ENCODE measurements around the gene MCM7. TPM values are rescaled to one million over a fixed set of nuclear protein-coding genes. Genes with fewer than 3 reads are reported as not detected.

Gene MCM7
- polyA plus RNA-seq, 1 of the 3 experiments (the other 2 are of a cell fraction), result 241 TPM

GRCh38 chr7:100100420-100101015 is 679 bp downstream of the MCM7 start (continued):
- TF ChIP-seq, protein P1, sequence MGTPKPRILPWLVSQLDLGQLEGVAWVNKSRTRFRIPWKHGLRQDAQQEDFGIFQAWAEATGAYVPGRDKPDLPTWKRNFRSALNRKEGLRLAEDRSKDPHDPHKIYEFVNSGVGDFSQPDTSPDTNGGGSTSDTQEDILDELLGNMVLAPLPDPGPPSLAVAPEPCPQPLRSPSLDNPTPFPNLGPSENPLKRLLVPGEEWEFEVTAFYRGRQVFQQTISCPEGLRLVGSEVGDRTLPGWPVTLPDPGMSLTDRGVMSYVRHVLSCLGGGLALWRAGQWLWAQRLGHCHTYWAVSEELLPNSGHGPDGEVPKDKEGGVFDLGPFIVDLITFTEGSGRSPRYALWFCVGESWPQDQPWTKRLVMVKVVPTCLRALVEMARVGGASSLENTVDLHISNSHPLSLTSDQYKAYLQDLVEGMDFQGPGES (IDR thresholded peaks at IDR 0.05; ENCODE audit: low read depth, low read length), result peak; percentile 21; the same call in 1 of the 2 replicates
- TF ChIP-seq TEAD4 (IDR thresholded peaks at IDR 0.05; ENCODE audit: borderline replicate concordance, insufficient read depth) (peak; percentile 87), MEF2A (IDR thresholded peaks at IDR 0.05; ENCODE audit: borderline replicate concordance, low read depth) (peak; percentile 34; the same call in 1 of the 2 replicates), RFX5 (IDR thresholded peaks at IDR 0.05; ENCODE audit: low read length) (peak; percentile 84), CTCF (IDR thresholded peaks at IDR 0.05) (no peak), FOXJ3 (CRISPR knock-in tag; IDR thresholded peaks at IDR 0.05) (peak; percentile 98), SIN3A (IDR thresholded peaks at IDR 0.05; ENCODE audit: borderline replicate concordance, low read depth, low read length) (peak; percentile 99), USF1 (IDR thresholded peaks at IDR 0.05; ENCODE audit: borderline replicate concordance, low read depth) (peak; percentile 66), JUND (IDR thresholded peaks at IDR 0.05) (peak; percentile 45; the same call in 1 of the 2 replicates)

DNA sequence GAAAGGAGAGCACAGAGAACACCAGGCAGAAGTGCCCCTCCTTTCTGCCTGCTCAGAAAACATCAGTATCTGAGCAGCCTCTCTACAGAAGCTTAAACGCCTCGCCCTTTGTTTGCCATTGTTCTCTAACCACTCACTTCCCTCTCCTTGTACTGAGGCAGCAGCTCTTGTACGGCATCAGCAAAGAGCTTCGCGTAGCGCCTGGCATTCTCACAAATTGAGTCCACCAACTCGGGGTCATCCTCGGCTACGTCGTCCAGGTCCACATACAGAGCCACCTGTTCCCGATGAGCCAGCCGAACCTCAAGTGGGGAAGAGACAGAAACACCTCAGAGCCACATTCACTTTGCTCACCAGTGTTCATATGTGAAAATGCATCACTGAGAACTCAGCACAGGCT is 1.7 kb downstream of the MCM7 start:
- CTCF ChIA-PET, result interaction anchor here (1.3 to 5.4 kb wide), 5 partner anchors 17 to 32 kb away, joined by 3 to 74 read pairs (median 5); partner anchors contain the start of genes CNPY4 and ZNF3
- no peaks in the 10 kb centered on the region for H3K9me3 ChIP-seq
- H3K27ac ChIP-seq (ENCODE audit: low read depth in 2 of 2, low read length in 1 of 2), result peak overlapping the region; percentile 86 to 95; a peak in 3 of 4 replicates

More for the DNA sequence above, 1.7 kb downstream of the MCM7 start:
- POLR2A ChIA-PET, result interaction anchor here (3.7 to 4.2 kb wide), 3 partner anchors 9 to 84 kb away, joined by 20 to 98 read pairs (median 70); partner anchors contain the start of genes COPS6, MBLAC1 and ZKSCAN1
- H4K20me1 ChIP-seq (ENCODE audit: insufficient read depth), result peaks cover 7% of the 10 kb centered on the region
- TF ChIP-seq TAF1 (IDR thresholded peaks at IDR 0.05; ENCODE audit: borderline replicate concordance, low read depth, low read length) (no peak), ELF1 (IDR thresholded peaks at IDR 0.05) (no peak), RCOR1 (IDR thresholded peaks at IDR 0.05; ENCODE audit: low read length) (no peak), TCF12 (IDR thresholded peaks at IDR 0.05) (no peak), CHD2 (IDR thresholded peaks at IDR 0.05; ENCODE audit: low read length, partially characterized antibody) (no peak), POLR2AphosphoS5 (IDR thresholded peaks at IDR 0.05; ENCODE audit: low read depth, low read length) (no peak), GABPA (IDR thresholded peaks at IDR 0.05; ENCODE audit: low read depth) (no peak), MEF2A (IDR thresholded peaks at IDR 0.05; ENCODE audit: borderline replicate concordance, low read depth) (no peak), NFIC (IDR thresholded peaks at IDR 0.05; ENCODE audit: borderline replicate concordance) (no peak), YY1 (IDR thresholded peaks at IDR 0.05; ENCODE audit: low read depth) (no peak), USF1 (IDR thresholded peaks at IDR 0.05; ENCODE audit: borderline replicate concordance, low read depth) (no peak), FOXM1 (IDR thresholded peaks at IDR 0.05; ENCODE audit: low read depth) (no peak), PBX3 (IDR thresholded peaks at IDR 0.05) (no peak), NRF1 (IDR thresholded peaks at IDR 0.05; ENCODE audit: low read depth, low read length) (no peak), RFX5 (IDR thresholded peaks at IDR 0.05; ENCODE audit: low read length) (no peak)
- no peak overlapping the region for H2AFZ ChIP-seq (ENCODE audit: low read depth)
- WGBS (ENCODE audit: low lambda C conversion rate), result 42% methylated on average over 12 of the region's 12 CpGs
- H3K36me3 ChIP-seq (replicated peaks in 1 of 2; ENCODE audit: control insufficient read depth in 1 of 2, insufficient read depth in 2 of 2, low read length in 1 of 2), result peaks cover 48 to 60% of the 10 kb centered on the region in 2 experiments
- H3K79me2 ChIP-seq (ENCODE audit: insufficient read depth), result peaks cover 81% of the 10 kb centered on the region
- DNase-seq, result no peak
- H3K27me3 ChIP-seq (ENCODE audit: insufficient read depth), result no peaks in the 10 kb centered on the region
- no peaks in the 10 kb centered on the region for H3K9me2 ChIP-seq
- peak overlapping the region; percentile 100 for H3K4me2 ChIP-seq
- peaks cover 24 to 45% of the 10 kb centered on the region in 2 experiments for H3K4me1 ChIP-seq (ENCODE audit: control insufficient read depth in 1 of 2, insufficient read depth in 2 of 2, low read depth in 1 of 2, low read length in 1 of 2)
- peak overlapping the region; percentile 70 to 99 for H3K4me3 ChIP-seq (ENCODE audit: low read depth in 2 of 2, low read length in 1 of 2)
- H3K9ac ChIP-seq, result peak overlapping the region; percentile 98
- peaks cover 49% of the 10 kb centered on the region for H3F3A ChIP-seq (replicated peaks; ENCODE audit: insufficient read depth)

All from SK-N-SH (cell line).